Measurements from ENCODE around the gene MED9. TPM values are rescaled to one million over a fixed set of nuclear protein-coding genes. Genes with fewer than 3 reads are reported as not detected.

MED9 gene
- total RNA-seq, 4 donors from 2014 or later, result 5.8 to 15.4 (median 12.2) TPM

- H3K36me3 ChIP-seq, result peaks cover 0 to 2% (median 0%) of the 10 kb centered on the region in 3 donors
- H3K27ac ChIP-seq, result no peak overlapping the region
- intact Hi-C loops (cut with DNase I), result no loop called here
- no peaks in the 10 kb centered on the region for H3K9me3 ChIP-seq
- TF ChIP-seq POLR2A (IDR thresholded peaks at IDR 0.05), result no peak
- TF ChIP-seq, protein P1, sequence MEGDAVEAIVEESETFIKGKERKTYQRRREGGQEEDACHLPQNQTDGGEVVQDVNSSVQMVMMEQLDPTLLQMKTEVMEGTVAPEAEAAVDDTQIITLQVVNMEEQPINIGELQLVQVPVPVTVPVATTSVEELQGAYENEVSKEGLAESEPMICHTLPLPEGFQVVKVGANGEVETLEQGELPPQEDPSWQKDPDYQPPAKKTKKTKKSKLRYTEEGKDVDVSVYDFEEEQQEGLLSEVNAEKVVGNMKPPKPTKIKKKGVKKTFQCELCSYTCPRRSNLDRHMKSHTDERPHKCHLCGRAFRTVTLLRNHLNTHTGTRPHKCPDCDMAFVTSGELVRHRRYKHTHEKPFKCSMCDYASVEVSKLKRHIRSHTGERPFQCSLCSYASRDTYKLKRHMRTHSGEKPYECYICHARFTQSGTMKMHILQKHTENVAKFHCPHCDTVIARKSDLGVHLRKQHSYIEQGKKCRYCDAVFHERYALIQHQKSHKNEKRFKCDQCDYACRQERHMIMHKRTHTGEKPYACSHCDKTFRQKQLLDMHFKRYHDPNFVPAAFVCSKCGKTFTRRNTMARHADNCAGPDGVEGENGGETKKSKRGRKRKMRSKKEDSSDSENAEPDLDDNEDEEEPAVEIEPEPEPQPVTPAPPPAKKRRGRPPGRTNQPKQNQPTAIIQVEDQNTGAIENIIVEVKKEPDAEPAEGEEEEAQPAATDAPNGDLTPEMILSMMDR (IDR thresholded peaks at IDR 0.05), result no peak
- H3K4me3 ChIP-seq, result no peak overlapping the region
- peaks cover 0 to 15% (median 5%) of the 10 kb centered on the region in 3 donors for H3K4me1 ChIP-seq
- WGBS, 2 donors, result 77 to 85% methylated on average over 14 to 19 of the region's 21 CpGs
- no peak for DNase-seq
- peaks cover 0 to 2% (median 0%) of the 10 kb centered on the region in 4 donors for H3K27me3 ChIP-seq
These were observed 26.2 kb downstream of the MED9 start for GRCh38 chr17:17502741-17503565.

DNA sequence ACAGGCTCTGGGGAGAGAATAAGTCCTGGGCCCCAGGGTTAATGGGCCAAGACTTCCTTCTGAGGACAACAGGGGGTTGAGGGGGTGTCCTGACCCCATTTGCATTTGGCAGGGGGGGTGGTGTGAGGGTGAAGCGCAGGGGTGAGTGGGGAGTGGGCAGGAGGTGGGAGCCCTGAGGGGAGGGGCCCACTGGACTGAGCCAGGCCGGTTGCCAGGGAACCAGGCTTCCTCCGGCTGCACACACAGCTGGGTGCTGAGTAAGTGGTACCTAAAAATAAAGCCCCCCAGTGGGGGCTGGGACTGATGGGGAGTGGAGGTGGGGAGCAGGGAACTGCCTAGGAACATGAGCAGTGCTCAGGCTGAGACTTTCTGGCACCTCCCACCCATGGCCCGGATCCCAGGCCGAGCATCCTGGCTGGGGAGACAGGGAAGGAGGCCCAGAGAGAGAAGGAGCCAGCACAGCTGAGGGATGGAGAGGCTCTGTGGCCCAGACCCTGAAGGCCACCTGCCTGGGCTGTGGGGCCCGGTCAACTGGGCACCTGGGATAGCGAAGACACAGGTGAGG, 26.8 kb downstream of the MED9 start:
- WGBS, 2 donors, result 45 to 68% methylated on average over 2 to 4 of the region's 7 CpGs
- peaks cover 0 to 15% (median 5%) of the 10 kb centered on the region in 3 donors for H3K4me1 ChIP-seq
- no peak overlapping the region for H3K4me3 ChIP-seq
- peaks cover 0 to 9% (median 0%) of the 10 kb centered on the region in 3 donors for H3K36me3 ChIP-seq
- H3K9me3 ChIP-seq, result no peaks in the 10 kb centered on the region
- DNase-seq, result no peak
- no peak overlapping the region for H3K27ac ChIP-seq
- H3K27me3 ChIP-seq, result peaks cover 0 to 2% (median 0%) of the 10 kb centered on the region in 4 donors
- TF ChIP-seq, protein P1 (IDR thresholded peaks at IDR 0.05), result no peak
- TF ChIP-seq POLR2A (IDR thresholded peaks at IDR 0.05), result no peak
- intact Hi-C loops (cut with DNase I), result no loop called here

GRCh38 chr17:17504341-17505140, 27.7 kb downstream of the MED9 start:
- H3K9me3 ChIP-seq, result no peaks in the 10 kb centered on the region
- peaks cover 0 to 15% (median 0%) of the 10 kb centered on the region in 3 donors for H3K36me3 ChIP-seq
- 91 to 100% methylated on average over 2 to 4 of the region's 20 CpGs for WGBS, 2 donors
- TF ChIP-seq, protein P1 (IDR thresholded peaks at IDR 0.05), result no peak
- no peak for TF ChIP-seq POLR2A (IDR thresholded peaks at IDR 0.05)
- H3K4me3 ChIP-seq, result no peak overlapping the region
- intact Hi-C loops (cut with DNase I), result no loop called here
- DNase-seq, result no peak
- H3K27me3 ChIP-seq, result peaks cover 0 to 2% (median 0%) of the 10 kb centered on the region in 4 donors
- H3K27ac ChIP-seq, result no peak overlapping the region
- H3K4me1 ChIP-seq, result peaks cover 0 to 15% (median 5%) of the 10 kb centered on the region in 3 donors

DNA sequence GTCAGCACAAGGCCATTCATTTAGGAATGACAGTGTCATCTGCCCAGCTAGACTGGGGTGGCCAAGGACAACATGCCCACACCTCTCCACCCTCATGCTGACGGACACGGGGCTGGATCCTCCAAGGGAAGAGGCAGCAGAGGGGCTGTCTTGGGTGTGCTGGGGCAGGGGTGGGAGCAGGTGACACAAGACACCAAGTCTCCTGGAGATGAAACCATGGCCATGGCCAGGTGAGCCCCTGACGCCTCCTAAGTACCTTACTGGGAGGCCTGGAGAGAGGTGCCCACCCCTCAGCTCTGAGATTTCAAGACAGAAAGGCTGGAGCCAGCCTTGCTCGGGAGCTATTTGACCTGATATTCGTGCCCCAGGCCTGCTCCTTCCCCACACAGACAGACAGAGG, 28.4 kb downstream of the MED9 start:
- H3K4me3 ChIP-seq, result no peak overlapping the region
- H3K4me1 ChIP-seq, result peaks cover 0 to 15% (median 5%) of the 10 kb centered on the region in 3 donors
- WGBS, 2 donors, result 85 to 100% methylated on average over 1 to 5 of the region's 5 CpGs
- peaks cover 0 to 15% (median 0%) of the 10 kb centered on the region in 3 donors for H3K36me3 ChIP-seq
- H3K9me3 ChIP-seq, result no peaks in the 10 kb centered on the region
- DNase-seq, result no peak
- intact Hi-C loops (cut with DNase I), result no loop called here
- no peak overlapping the region for H3K27ac ChIP-seq
- H3K27me3 ChIP-seq, result peaks cover 0 to 2% (median 0%) of the 10 kb centered on the region in 4 donors
- TF ChIP-seq POLR2A (IDR thresholded peaks at IDR 0.05), result no peak
- TF ChIP-seq, protein P1 (IDR thresholded peaks at IDR 0.05), result no peak

Data from esophagus squamous epithelium (tissue), 5 donors.